Activated T-cell treated with anti-CD3 and anti-CD28 coated beads, Interleukin-2, amount 50 U/mL, for 72 hours (primary cell): ENCODE data around the gene THUMPD3. TPM values are rescaled to one million over a fixed set of nuclear protein-coding genes. Genes with fewer than 3 reads are reported as not detected.

Experiments used
- ATAC-seq, 2 donors: fragments of 150-1000 bp; cut with Tn5 transposase; replicated peaks in 1 of 2; 2 replicates each; pipeline ENCODE4 v1.10.0; 2021; ENCODE audit warnings: moderate library complexity in 2 of 2, mild to moderate bottlenecking in 1 of 2
- DNase-seq, 2 donors: peaks; one replicate each; pipeline ENCODE4 v3.0.0; 2021 to 2022; ENCODE audit warnings: mixed read lengths in 1 of 2
- H3K27ac Mint-ChIP-seq: one replicate; pipeline ENCODE4 v1.8.0; 2022; ENCODE audit warnings: mild to moderate bottlenecking, moderate library complexity, mixed read lengths
- H3K27me3 Mint-ChIP-seq: one replicate; pipeline ENCODE4 v1.8.0; 2022; ENCODE audit warnings: low read depth, mixed read lengths
- H3K36me3 Mint-ChIP-seq, 2 donors: one replicate each; pipeline ENCODE4 v1.8.0; 2022; ENCODE audit warnings: mixed read lengths in 2 of 2, mild to moderate bottlenecking in 1 of 2; ENCODE audit not compliant: insufficient read depth in 2 of 2
- H3K4me1 Mint-ChIP-seq: one replicate; pipeline ENCODE4 v1.8.0; 2022; ENCODE audit warnings: low read depth, mixed read lengths
- H3K4me3 Mint-ChIP-seq, 2 donors: one replicate each; pipeline ENCODE4 v1.8.0; 2022; ENCODE audit warnings: mild to moderate bottlenecking in 2 of 2, mixed read lengths in 2 of 2, moderate library complexity in 2 of 2
- H3K9me3 Mint-ChIP-seq, 2 donors: one replicate each; pipeline ENCODE4 v1.8.0; 2022; ENCODE audit warnings: mixed read lengths in 2 of 2
- total RNA-seq, 2 donors: library from RNA; stranded (reverse); gene quantifications; one replicate each; pipeline ENCODE4 v1.2.3, GENCODE V29; 2022

Gene THUMPD3
- total RNA-seq, 2 donors from 2014 or later, result 56.0 to 65.5 TPM

- peaks cover 21% of the 10 kb centered on the region for H3K4me1 Mint-ChIP-seq
- no peaks in the 10 kb centered on the region for H3K9me3 Mint-ChIP-seq
- H3K4me3 Mint-ChIP-seq, result no peak overlapping the region
- peak overlapping the region; percentile 2 for H3K27ac Mint-ChIP-seq
- DNase-seq (no peak), ATAC-seq (peak in 1 of 2 donors; percentile 11)
- peaks cover 14 to 36% of the 10 kb centered on the region in 2 donors for H3K36me3 Mint-ChIP-seq
- H3K27me3 Mint-ChIP-seq, result no peaks in the 10 kb centered on the region
These were observed 17.2 kb downstream of the THUMPD3 start for GRCh38 chr3:9380014-9380413.

GRCh38 chr3:9384141-9384828 lies 21.4 kb downstream of the THUMPD3 start:
- Mint-ChIP-seq H3K27me3 (no peaks in the 10 kb centered on the region), H3K4me3 (no peak overlapping the region), H3K36me3 (peaks cover 11 to 38% of the 10 kb centered on the region in 2 donors), H3K27ac (peak overlapping the region; percentile 70), H3K4me1 (peaks cover 22% of the 10 kb centered on the region), H3K9me3 (no peaks in the 10 kb centered on the region)
- DNase-seq (no peak), ATAC-seq (no peak)

DNA sequence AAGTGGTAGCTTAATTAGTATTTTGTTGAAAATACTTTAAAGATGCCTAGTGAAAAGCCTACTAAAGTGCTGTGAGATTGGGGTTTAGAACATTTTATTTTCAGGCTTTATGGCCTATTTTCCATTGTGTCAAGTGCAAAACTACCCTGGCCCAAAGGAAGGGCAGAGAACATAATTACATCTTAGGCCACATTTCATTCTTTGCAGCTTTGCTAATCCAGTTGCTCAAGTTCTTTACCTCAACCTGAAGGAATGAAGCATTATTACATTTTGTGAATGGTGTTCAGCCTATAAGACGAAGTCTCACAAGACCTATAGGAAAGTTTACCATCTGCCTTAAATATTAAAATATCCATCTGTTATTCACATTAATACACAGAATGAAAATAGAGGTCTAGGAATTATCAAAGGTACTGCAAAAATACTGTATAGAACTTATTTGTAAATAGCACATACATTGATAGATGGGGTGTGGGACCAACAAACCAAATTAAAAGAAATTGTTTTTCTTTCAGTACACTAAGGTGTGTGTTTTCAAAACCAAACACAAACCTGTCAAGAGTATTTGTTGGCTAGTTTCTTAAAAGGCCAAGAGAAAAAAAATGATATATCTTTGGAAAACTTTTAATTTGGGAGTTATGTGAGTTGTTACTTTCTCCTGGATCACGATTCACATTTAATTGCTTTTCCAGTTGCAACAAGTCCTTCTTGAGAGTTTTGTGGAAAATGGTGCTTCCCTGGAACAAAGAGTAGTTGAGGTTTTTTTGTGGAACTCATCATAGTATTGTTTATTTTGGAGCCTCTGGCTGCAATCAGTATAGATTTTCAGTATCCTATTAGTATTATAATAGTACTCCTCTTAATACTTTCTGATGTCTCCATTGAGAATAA lies 22.6 kb downstream of the THUMPD3 start:
- no peak for ATAC-seq
- no peaks in the 10 kb centered on the region for H3K9me3 Mint-ChIP-seq
- H3K4me3 Mint-ChIP-seq, result no peak overlapping the region
- H3K27ac Mint-ChIP-seq, result peak overlapping the region; percentile 46
- DNase-seq, result no peak
- H3K4me1 Mint-ChIP-seq, result peaks cover 19% of the 10 kb centered on the region
- peaks cover 13 to 41% of the 10 kb centered on the region in 2 donors for H3K36me3 Mint-ChIP-seq
- no peaks in the 10 kb centered on the region for H3K27me3 Mint-ChIP-seq

GRCh38 chr3:9386078-9386459 lies 23.2 kb downstream of the THUMPD3 start:
- Mint-ChIP-seq H3K36me3 (peaks cover 16 to 46% of the 10 kb centered on the region in 2 donors), H3K27me3 (no peaks in the 10 kb centered on the region), H3K4me1 (peaks cover 26% of the 10 kb centered on the region), H3K4me3 (no peak overlapping the region), H3K9me3 (no peaks in the 10 kb centered on the region), H3K27ac (peak overlapping the region; percentile 85)
- DNase-seq, result no peak
- ATAC-seq, result no peak

- H3K4me3 Mint-ChIP-seq, result no peak overlapping the region
- peaks cover 19 to 49% of the 10 kb centered on the region in 2 donors for H3K36me3 Mint-ChIP-seq
- no peaks in the 10 kb centered on the region for H3K27me3 Mint-ChIP-seq
- no peak for DNase-seq
- H3K4me1 Mint-ChIP-seq, result peaks cover 32% of the 10 kb centered on the region
- H3K27ac Mint-ChIP-seq, result peak overlapping the region; percentile 85
- no peak for ATAC-seq
- H3K9me3 Mint-ChIP-seq, result no peaks in the 10 kb centered on the region
These were observed 23.9 kb downstream of the THUMPD3 start for GRCh38 chr3:9386501-9387321.

GRCh38 chr3:9387322-9387655 lies 24.4 kb downstream of the THUMPD3 start:
- no peaks in the 10 kb centered on the region for H3K27me3 Mint-ChIP-seq
- DNase-seq, result no peak
- peak overlapping the region; percentile 85 for H3K27ac Mint-ChIP-seq
- no peak for ATAC-seq
- H3K4me3 Mint-ChIP-seq, result no peak overlapping the region
- peaks cover 38% of the 10 kb centered on the region for H3K4me1 Mint-ChIP-seq
- no peaks in the 10 kb centered on the region for H3K9me3 Mint-ChIP-seq
- H3K36me3 Mint-ChIP-seq, result peaks cover 20 to 53% of the 10 kb centered on the region in 2 donors

GRCh38 chr3:9388142-9388541 lies 25.3 kb downstream of the THUMPD3 start:
- no peaks in the 10 kb centered on the region for H3K9me3 Mint-ChIP-seq

GRCh38 chr3:9388562-9389272 lies 25.9 kb downstream of the THUMPD3 start:
- Mint-ChIP-seq H3K4me3 (no peak overlapping the region), H3K4me1 (peaks cover 51% of the 10 kb centered on the region), H3K27ac (peak overlapping the region; percentile 59)

More at GRCh38 chr3:9388142-9388541, 25.3 kb downstream of the THUMPD3 start:
- H3K4me3 Mint-ChIP-seq, result no peak overlapping the region
- DNase-seq (no peak), ATAC-seq (no peak)
- H3K4me1 Mint-ChIP-seq, result peaks cover 46% of the 10 kb centered on the region
- H3K36me3 Mint-ChIP-seq, result peaks cover 20 to 51% of the 10 kb centered on the region in 2 donors
- no peak overlapping the region for H3K27ac Mint-ChIP-seq
- no peaks in the 10 kb centered on the region for H3K27me3 Mint-ChIP-seq

DNA sequence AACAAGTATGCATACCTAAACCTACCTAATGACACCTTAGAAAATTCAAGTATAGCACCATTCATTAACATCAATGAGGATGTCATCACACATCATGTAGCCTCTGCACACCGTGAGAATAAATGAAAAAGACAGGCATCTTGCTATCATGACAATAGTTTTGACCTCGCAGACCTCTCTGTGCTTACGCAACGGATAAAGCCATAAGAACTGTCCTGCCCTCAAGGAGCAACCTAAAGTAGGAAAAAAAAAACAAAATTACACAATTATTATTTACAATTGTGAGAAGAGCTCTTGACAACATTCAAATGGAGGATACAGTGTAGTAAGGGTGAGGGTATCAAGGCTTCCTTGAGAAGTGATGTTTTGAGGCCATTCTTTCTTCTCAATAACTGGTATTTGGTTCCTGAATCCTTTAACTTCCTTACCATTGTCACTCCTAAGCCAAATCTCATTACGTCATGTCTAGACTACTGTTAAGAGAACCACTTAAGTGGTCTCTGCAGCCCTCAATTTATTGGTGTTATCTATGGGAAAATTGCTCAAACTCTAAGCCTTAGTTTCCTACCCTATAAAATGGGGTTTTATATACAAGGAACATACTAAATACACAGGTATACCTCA lies 27.5 kb downstream of the THUMPD3 start:
- H3K27ac Mint-ChIP-seq, result peak overlapping the region; percentile 97
- H3K27me3 Mint-ChIP-seq, result no peaks in the 10 kb centered on the region
- peaks cover 22 to 60% of the 10 kb centered on the region in 2 donors for H3K36me3 Mint-ChIP-seq
- H3K9me3 Mint-ChIP-seq, result no peaks in the 10 kb centered on the region
- no peak overlapping the region for H3K4me3 Mint-ChIP-seq
- DNase-seq, result no peak
- H3K4me1 Mint-ChIP-seq, result peaks cover 60% of the 10 kb centered on the region
- no peak for ATAC-seq

More at GRCh38 chr3:9388562-9389272, 25.9 kb downstream of the THUMPD3 start:
- ATAC-seq, result no peak
- no peaks in the 10 kb centered on the region for H3K27me3 Mint-ChIP-seq
- DNase-seq, result no peak
- no peaks in the 10 kb centered on the region for H3K9me3 Mint-ChIP-seq
- peaks cover 20 to 56% of the 10 kb centered on the region in 2 donors for H3K36me3 Mint-ChIP-seq

DNA sequence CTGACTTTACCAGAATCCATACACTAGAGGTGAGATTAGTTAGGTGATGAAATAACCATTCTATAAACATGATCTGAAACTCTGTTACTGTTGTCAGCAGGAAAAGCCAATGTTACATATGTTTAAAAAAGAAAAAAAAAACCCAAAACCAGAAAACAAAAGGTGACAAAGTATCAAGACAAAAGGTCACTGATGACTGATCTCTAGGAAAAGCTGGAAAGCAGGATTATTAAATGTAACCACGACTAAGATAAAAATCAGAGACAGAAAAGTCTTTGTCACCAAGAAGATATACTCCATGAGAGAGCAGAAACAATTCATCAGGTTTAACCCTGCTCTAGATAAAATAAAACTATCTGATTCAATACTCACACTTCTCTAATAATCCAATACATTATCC lies 29.2 kb downstream of the THUMPD3 start:
- peak overlapping the region in 1 of 2 donors; percentile 63 for H3K4me3 Mint-ChIP-seq
- H3K27me3 Mint-ChIP-seq, result no peaks in the 10 kb centered on the region
- peaks cover 21 to 56% of the 10 kb centered on the region in 2 donors for H3K36me3 Mint-ChIP-seq
- H3K4me1 Mint-ChIP-seq, result peaks cover 68% of the 10 kb centered on the region
- H3K9me3 Mint-ChIP-seq, result no peaks in the 10 kb centered on the region
- ATAC-seq (no peak), DNase-seq (no peak)
- peak overlapping the region; percentile 97 for H3K27ac Mint-ChIP-seq

GRCh38 chr3:9395570-9396300 lies 32.9 kb downstream of the THUMPD3 start:
- Mint-ChIP-seq H3K27ac (peak overlapping the region; percentile 93), H3K9me3 (no peaks in the 10 kb centered on the region), H3K27me3 (no peaks in the 10 kb centered on the region), H3K36me3 (peaks cover 27 to 52% of the 10 kb centered on the region in 2 donors), H3K4me1 (peaks cover 72% of the 10 kb centered on the region), H3K4me3 (peak overlapping the region; percentile 91 to 97)
- no peak for DNase-seq
- no peak for ATAC-seq
